ENCODE data around the gene NFKB2.

NFKB2 gene

GRCh38 chr10:102408728-102409603, 13.5 kb downstream of the NFKB2 start:
- peak; percentile 65 for DNase-seq (ENCODE audit: low spot score)

GRCh38 chr10:102409604-102410428, 14.3 kb downstream of the NFKB2 start:
- no peak for DNase-seq (ENCODE audit: low spot score)

- no peak for DNase-seq (ENCODE audit: low spot score)
Measured at GRCh38 chr10:102410429-102411073, 15.0 kb downstream of the NFKB2 start.

- no peak for DNase-seq (ENCODE audit: low spot score)
Measured at GRCh38 chr10:102411341-102412255, 16.1 kb downstream of the NFKB2 start.

- no peak for DNase-seq (ENCODE audit: low spot score)
Measured at GRCh38 chr10:102412293-102412692, 16.8 kb downstream of the NFKB2 start.

- DNase-seq (ENCODE audit: low spot score) = no peak
Measured at GRCh38 chr10:102413053-102413705, 17.7 kb downstream of the NFKB2 start.

GRCh38 chr10:102413806-102414561, 18.5 kb downstream of the NFKB2 start:
- no peak for DNase-seq (ENCODE audit: low spot score)

- DNase-seq (ENCODE audit: low spot score) = no peak
Measured at GRCh38 chr10:102414749-102415148, 19.2 kb downstream of the NFKB2 start.

- no peak for DNase-seq (ENCODE audit: low spot score)
Measured at GRCh38 chr10:102416283-102416682, 20.8 kb downstream of the NFKB2 start.

- no peak for DNase-seq (ENCODE audit: low spot score)
Measured at GRCh38 chr10:102416695-102417094, 21.2 kb downstream of the NFKB2 start.

GRCh38 chr10:102418622-102419268, 23.2 kb downstream of the NFKB2 start, which contains the start of gene PSD:
Gene PSD, minus strand, starts transcription at chr10:102418785. Its CDS starts 1,747 bp downstream, at chr10:102417038.
- no peak for DNase-seq (ENCODE audit: low spot score)

GRCh38 chr10:102419269-102420180, 24.0 kb downstream of the NFKB2 start:
- peak; percentile 82 for DNase-seq (ENCODE audit: low spot score)

GRCh38 chr10:102420181-102420713, 24.7 kb downstream of the NFKB2 start:
- DNase-seq (ENCODE audit: low spot score) = no peak

- peak; percentile 99 for DNase-seq (ENCODE audit: low spot score)
Measured at GRCh38 chr10:102420714-102421506, 25.4 kb downstream of the NFKB2 start, which contains the start of gene FBXL15. Gene FBXL15, plus strand, starts transcription at chr10:102420836. Its CDS starts 294 bp downstream, at chr10:102421130.

- no peak for DNase-seq (ENCODE audit: low spot score)
Measured at GRCh38 chr10:102421507-102421756, 25.9 kb downstream of the NFKB2 start.

GRCh38 chr10:102421757-102422512, 26.4 kb downstream of the NFKB2 start:
- no peak for DNase-seq (ENCODE audit: low spot score)
